Stimulated activated CD4-positive, alpha-beta T cell treated with anti-CD3 and anti-CD28 coated beads, TNF-alpha, amount 100 ng/mL, for 24 hours (primary cell): Measurements from ENCODE around the gene OSBPL9.
"Not testable (repeated sequence)": the region's sequence is repeated elsewhere in the genome, so short reads cannot be mapped to it uniquely, and the experiment has no call there.

Source experiments
- DNase-seq, 3 experiments: peaks; one replicate each; pipeline ENCODE4 v3.0.0-alpha.2; 2020; ENCODE audit warnings: low read depth in 3 of 3

The OSBPL9 gene

DNA sequence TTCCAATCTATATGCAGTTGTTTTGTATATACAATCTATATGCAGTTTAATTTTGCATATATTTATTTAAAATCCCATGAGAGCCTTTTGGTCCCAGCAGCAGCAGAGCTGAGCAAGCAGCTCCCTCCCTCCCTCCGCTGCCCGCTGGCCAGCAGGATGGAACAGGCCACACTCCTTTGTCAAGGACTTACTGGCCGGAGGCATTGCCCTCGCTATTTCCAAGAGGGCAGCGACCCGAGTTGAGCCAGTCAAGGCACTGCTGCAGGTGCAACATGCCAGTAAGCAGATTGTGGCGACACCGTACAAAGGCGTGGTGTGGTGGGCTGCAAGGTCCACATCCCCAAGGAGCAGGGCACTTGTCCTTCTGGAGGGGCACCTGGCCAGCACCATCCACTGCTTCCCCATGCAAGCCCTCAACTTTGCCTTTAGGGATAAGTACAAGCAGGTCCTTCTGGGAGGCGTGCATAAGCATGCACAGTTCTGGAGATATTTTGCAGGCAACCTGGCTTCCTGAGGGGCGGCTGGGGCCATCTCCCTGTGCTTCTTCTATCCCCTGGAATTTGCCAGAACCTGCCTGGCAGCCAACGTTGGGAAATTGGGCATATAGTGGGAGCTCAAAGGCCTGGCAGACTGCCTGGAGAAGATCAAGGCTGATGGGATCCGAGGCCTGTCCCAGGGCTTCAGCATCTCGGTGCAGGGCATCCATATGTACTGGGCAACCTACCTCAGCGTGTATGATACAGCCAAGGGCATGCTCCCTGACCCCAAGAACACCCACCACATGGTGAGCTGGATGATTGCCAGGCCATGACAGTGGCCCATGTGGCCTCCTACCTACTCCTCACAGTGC, 92.2 kb downstream of the OSBPL9 start:
- DNase-seq = no peak

DNA sequence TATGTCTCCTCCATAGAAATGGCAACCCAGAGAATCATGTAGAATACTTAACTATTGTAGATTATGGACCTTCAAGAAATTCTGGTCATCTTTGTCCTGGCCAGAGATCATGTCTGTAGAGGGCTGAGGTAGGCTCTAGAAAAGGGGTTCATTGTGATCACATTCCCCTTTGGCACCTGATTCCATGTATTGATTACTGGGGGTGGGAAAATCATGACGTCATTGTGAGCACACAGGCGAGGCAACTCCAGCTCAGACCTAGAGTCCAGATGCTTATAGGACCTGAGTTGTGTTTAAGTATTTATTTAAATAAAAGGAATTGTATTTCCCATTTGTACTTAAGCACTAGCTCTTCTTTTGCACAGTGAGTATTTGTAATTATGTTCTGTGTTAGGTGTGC, 93.1 kb downstream of the OSBPL9 start:
- DNase-seq = no peak

GRCh38 chr1:51712590-51712989, 95.7 kb downstream of the OSBPL9 start:
- no peak for DNase-seq

DNA sequence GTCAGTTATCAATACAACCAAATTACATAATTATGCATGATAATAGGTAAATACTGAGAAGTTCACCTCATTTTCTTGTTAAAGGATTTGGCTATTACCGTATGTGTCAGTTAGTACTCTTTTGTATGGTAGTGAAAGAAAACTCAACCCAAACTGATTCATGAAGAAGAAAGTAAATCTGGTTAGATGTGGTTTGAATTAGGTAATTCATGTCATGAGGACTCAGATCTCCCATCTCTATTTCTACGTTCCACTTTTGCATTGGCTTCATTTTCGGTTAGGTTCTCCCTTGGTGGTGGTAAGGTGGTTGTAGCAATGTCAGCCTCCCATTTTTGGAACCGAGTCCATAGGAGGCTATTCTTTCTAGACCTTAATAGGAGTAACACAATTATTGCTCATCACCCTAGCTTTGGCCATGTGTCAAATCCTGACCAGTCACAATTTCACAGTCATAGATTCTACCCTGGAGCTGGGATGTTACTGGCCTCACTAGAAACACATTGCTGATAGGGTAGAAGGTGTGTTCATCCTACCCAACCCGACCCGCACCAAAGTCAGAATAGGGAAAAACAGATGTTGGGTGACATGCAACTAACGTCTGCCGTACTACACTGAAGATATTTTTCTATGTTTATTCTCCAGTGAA, 97.6 kb downstream of the OSBPL9 start:
- DNase-seq = no peak

GRCh38 chr1:51715369-51715768, 98.5 kb downstream of the OSBPL9 start:
- no peak for DNase-seq

DNA sequence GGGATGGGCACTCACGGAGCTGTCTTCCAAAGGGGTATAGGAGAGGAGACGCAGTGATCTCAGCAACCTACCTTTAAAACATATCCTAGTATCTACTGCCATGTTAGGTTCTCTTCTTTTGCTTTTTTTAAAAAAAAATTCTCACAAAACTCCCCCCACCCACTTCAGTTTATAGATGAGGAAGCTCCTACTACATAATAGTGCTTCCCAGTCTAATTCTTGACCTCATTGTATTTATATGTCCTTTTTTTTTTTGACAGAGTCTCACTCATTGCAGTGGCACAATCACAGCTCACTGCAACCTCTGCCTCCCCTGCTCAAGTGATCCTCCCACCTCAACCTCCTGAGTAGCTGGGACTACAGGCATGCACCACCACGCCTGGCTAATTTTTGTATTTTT, 99.9 kb downstream of the OSBPL9 start:
- no peak for DNase-seq

DNA sequence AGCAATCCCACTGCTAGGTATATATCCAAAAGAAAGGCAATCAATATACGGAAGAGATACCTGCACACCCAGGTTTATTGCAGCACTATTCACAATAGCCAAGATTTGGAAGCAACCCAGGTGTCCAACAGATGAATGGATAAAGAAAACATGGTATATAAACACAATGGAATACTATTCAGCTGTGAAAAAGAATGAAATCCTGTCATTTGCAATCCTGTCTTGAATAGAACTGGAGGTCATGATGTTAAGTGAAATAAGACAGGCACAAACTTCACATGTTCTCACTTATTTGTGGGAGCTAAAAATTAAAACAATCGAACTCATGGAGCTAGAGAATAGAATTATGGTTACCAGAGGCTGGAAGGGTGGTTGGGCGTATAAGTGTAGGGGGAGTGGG, 101.0 kb downstream of the OSBPL9 start:
- no peak for DNase-seq

GRCh38 chr1:51719146-51719545, 102.3 kb downstream of the OSBPL9 start:
- no peak for DNase-seq

DNA sequence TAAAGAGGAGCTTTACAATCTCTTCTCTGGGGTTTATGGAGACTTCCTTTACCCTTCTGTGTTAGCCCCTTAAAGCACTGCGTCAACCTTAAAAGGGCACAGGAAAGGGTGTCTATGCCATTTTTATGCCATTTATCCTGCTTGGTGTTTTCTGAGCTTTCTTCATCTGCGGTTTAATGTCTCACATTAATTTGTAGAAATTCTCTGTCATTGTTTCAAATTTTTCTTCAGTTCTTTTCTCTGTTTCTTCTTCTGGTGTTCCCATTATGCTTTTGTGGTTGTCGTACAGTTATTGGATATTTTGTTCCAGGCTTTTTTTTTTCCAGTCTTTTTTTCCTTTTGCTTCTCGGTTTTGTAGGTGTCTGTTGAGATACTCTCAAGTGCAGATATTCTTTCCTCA, 107.9 kb downstream of the OSBPL9 start:
- no peak for DNase-seq

- DNase-seq = no peak
Measured at GRCh38 chr1:51726051-51726450, 109.2 kb downstream of the OSBPL9 start.

GRCh38 chr1:51726544-51727225, 109.8 kb downstream of the OSBPL9 start:
- no peak for DNase-seq

DNA sequence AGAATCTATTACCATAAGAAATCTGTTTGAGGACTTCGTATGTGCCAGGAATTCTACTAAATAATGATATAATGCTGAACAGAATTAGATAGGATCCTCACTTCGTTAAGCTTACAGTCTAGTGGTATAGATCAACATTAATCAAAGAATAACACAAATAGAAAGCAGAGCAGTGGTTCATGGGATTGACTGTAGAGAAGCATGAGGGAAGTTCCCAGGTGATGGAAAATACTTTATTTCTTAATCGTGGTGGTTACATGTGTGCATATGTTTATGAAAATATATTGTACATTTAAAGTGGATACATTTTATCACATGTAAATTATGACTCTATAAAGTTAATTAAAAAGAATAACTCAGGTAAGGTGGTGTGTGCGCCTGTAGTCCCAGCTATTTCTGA, 110.5 kb downstream of the OSBPL9 start:
- DNase-seq = no peak

DNA sequence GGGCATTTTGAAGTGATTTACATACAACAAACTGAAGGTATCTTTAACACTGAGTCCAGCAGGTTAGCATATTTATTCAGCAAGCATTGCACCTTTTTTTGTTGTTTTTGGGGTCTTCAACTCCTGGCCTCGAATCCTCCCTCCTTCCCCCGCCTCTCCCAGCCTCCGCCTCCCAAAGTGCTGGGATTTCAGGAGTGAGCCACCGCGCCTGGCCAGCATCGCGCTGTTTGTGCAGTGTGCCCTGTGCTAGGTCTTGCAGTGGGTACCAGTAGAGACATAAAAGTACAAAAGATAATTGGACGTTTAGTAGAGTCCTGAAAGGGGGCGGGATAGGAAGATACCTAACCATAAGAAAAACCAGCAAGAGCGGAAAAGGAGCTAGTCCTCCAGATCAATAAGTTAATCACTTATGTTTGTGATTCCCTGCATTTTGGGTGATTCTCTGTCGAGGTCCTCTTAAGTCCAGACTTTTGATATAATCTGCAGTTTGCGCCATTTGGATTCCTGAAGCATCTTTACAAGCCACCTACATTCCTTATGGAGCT, 111.8 kb downstream of the OSBPL9 start:
- DNase-seq = no peak

DNA sequence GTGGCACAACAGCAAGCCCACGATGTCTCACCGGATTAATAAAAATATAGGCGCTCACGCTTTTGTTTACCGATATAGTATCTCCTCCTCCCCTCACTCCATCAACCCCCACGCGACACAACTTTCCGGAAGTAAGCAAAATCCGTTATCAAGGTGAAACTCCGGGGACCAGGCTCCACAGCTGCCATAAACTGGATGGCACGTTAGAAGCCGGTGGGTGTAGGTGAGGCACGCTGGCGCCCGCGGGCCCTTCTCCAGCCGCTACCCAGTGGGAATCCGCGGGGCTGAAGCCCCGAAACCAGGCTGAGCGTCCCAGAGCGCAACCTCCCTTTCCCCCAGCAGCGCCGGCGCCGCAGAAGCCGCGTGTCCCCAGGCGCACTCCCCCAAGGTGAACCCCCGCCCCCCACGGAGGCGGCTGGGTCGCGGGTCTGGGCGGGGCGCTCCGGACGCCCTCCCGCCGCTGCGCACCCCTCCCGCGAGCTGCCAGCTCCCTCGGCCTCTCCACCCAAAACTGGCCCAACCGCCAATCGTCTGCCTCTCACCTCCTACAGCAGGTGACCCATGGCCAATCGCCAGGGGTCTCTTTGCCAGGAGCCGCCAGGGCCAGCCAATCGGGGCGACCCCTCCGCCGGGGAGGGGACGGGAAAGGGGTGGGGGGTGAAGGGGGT, 112.4 kb downstream of the OSBPL9 start:
- DNase-seq = peak; percentile 91 to 95 (median 91)

DNA sequence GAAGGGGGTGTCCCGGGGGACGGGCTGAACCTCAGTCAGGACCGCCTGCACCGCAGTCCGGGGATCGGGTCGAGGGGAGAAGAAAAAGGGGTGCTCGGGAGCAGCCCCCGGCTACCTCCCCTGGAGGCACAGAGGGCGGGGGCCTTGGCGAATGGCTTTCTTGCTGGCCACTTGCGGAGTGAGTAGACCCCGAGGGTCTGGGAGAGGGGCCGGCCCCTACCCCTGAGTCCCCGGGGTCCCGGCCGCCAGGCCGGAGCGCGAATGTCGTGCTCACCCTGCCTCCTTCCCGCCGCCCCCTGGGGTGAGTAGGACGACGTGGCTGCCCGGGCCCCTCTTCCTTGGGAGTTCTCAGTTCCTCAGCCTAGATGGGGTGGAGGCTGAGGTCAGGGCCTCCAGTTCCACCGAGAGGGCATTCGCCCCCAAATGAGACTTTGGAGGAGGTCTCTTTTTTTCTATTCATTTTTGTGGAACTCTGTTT, 113.0 kb downstream of the OSBPL9 start:
- peak in 1 of 3 experiments; percentile 5 for DNase-seq

- DNase-seq = no peak
Measured at GRCh38 chr1:51731998-51732397, 115.1 kb downstream of the OSBPL9 start.

DNA sequence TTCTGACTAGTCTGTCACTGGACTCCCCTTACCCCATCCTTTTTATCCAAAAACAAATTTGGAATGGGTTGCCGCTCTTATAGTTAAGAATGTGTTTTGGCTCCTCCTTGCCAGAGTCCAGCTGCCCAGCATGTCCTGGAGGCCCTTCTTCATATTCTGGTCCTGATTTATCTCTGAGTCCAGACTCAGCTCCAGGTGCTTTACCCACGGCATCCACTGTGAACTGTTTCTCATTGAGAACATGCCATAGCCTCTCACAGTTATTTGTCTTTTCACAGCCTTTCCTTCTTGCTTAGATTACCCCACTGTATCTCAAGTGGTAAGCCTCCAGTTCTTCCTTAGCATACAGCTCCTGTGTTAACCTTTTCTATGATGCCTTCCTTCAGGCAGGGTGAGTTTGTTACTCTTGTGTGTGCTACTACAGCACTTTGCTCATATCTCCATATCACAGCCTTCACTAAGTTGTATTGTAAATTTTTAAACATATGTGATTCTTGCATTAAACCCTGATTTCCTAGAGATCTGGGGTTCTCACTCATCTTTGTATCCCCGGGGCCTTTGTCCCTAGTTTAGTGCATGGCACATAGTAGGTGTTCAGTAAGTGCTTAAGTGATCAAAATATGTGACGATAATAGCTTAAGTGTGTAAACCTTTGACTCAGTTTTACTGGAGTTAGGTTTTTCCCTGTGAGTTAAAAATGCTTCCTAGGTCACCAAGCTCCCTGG, 116.0 kb downstream of the OSBPL9 start:
- DNase-seq = no peak

DNA sequence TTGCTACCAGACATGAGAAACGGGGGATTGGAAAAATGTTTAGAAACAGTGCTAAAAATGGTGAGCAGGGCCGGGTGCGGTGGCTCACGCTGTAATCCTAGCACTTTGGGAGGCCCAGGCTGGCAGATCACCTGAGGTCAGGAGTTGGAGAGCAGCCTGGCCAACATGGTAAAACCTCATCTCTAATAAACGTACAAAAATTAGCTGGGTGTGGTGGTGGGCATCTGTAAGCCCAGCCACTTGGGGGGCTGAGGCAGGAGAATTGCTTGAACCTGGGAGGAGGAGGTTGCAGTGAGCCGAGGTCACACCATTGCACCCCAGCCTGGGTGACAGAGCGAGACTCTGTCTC, 116.5 kb downstream of the OSBPL9 start:
- DNase-seq = not testable (repeated sequence)

DNA sequence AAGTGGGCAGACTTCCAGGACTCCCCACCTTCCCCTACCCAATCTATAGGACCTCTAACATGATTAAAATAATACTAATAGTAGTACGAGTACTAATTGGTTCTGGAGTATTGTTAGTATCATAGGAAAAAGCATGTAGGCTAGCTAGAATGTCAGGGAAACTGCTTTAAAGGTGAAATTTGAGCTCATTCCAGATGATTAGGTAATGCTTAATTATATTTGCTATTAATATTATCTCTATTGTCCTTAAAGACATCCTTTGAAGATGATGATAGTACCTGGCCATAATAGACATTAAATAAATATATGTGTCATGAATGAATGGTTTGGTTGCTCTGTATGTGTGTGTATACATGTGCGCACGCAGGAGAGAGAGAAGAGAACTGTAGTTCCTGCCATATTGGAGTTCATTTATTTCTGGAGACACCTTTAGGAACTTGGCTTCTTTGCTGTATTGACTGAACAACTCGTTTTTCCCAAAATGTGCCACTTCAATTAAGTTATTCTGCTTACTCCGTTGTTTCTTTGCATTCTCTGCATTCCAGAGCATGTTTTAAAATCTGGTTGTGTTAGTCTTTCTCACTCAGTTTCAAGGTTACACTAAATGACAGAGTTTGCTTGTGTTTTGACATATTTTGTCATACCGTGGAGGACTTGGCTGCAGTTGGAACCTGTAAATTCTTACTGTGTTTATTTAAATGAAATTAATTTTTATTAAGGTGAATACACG, 117.1 kb downstream of the OSBPL9 start:
- DNase-seq = no peak

- no peak for DNase-seq
Measured at GRCh38 chr1:51734896-51735745, 118.2 kb downstream of the OSBPL9 start.
